GM21576 (cell line): Measurements from ENCODE around the gene PSD2.
"Not testable (repeated sequence)": the region's sequence is repeated elsewhere in the genome, so short reads cannot be mapped to it uniquely, and the experiment has no call there.

Source experiments
- ATAC-seq: cut with Tn5 transposase; IDR thresholded peaks from one replicate; pipeline ENCODE4 v1.9.1; 2021; ENCODE audit warnings: mild to moderate bottlenecking, moderate library complexity; ENCODE audit not compliant: unreplicated experiment

PSD2 gene

GRCh38 chr5:139789116-139789844 is 6.3 kb upstream of the PSD2 start:
- no peak for ATAC-seq

GRCh38 chr5:139789845-139790189 is 5.8 kb upstream of the PSD2 start:
- no peak for ATAC-seq

- no peak for ATAC-seq
Measured at GRCh38 chr5:139792218-139792617, 3.4 kb upstream of the PSD2 start.

GRCh38 chr5:139792655-139793054 is 3.0 kb upstream of the PSD2 start:
- not testable (repeated sequence) for ATAC-seq

GRCh38 chr5:139794067-139794846 is 1.4 kb upstream of the PSD2 start:
- ATAC-seq, result no peak

GRCh38 chr5:139796061-139796806 is 626 bp downstream of the PSD2 start:
- ATAC-seq, result no peak

- no peak for ATAC-seq
Measured at GRCh38 chr5:139797335-139797734, 1.7 kb downstream of the PSD2 start.

- ATAC-seq, result no peak
Measured at GRCh38 chr5:139797856-139798510, 2.4 kb downstream of the PSD2 start.

- no peak for ATAC-seq
Measured at GRCh38 chr5:139798883-139799282, 3.3 kb downstream of the PSD2 start.

GRCh38 chr5:139799359-139799758 is 3.8 kb downstream of the PSD2 start:
- no peak for ATAC-seq

GRCh38 chr5:139803978-139804377 is 8.4 kb downstream of the PSD2 start:
- no peak for ATAC-seq

GRCh38 chr5:139804800-139805397 is 9.3 kb downstream of the PSD2 start:
- no peak for ATAC-seq

GRCh38 chr5:139805545-139805944 is 9.9 kb downstream of the PSD2 start:
- ATAC-seq, result no peak

- ATAC-seq, result no peak
Measured at GRCh38 chr5:139806111-139806510, 10.5 kb downstream of the PSD2 start.

GRCh38 chr5:139806726-139807646 is 11.4 kb downstream of the PSD2 start:
- no peak for ATAC-seq

- ATAC-seq, result no peak
Measured at GRCh38 chr5:139807647-139808030, 12.0 kb downstream of the PSD2 start.

GRCh38 chr5:139808481-139809330 is 13.1 kb downstream of the PSD2 start:
- no peak for ATAC-seq

- ATAC-seq, result no peak
Measured at GRCh38 chr5:139809331-139809810, 13.8 kb downstream of the PSD2 start.
